NB4 (cell line): ENCODE data around the gene PNPT1.

Experiments
- CTCF ChIP-seq: IDR thresholded peaks from one replicate; pipeline ENCODE4 v1.5.1; 2012; ENCODE audit warnings: low read depth, low read length
- MAX ChIP-seq: IDR thresholded peaks from 2 replicates; pipeline ENCODE4 v1.6.1; 2011; ENCODE audit warnings: low read depth, low read length
- POLR2A ChIP-seq: IDR thresholded peaks from 2 replicates; pipeline ENCODE4 v1.6.1; 2011; ENCODE audit warnings: mild to moderate bottlenecking; ENCODE audit not compliant: insufficient read length; ENCODE audit errors: extremely low read depth

- no peak for TF ChIP-seq CTCF
- no peak for TF ChIP-seq POLR2A
- no peak for TF ChIP-seq MAX
Measured at GRCh38 chr2:55705027-55705653, 11.5 kb upstream of the PNPT1 start.
